ENCODE measurements around the gene SASH1.

SASH1 gene

DNA sequence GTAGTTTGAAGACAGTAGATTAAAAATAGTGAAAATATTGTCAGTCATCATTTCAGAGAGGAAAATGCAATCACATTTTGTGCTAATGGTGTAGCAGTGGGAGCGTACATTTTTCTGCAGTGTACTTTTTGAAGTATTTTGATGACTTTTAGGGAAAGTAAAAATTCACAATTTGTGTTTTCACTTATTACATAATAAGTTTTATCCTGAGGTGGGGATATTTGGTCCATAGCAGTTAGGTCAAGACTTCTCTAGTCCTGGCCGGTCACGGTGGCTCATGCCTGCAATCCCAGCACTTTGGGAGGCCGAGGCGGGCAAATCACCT, 122.3 kb downstream of the SASH1 start:
- ChIA-PET CTCF (interaction anchor here (0.7 to 1.1 kb wide), 2 partner anchors 285 to 580 kb away, joined by 4 read pairs; no protein-coding TSS in a partner anchor), POLR2A (no interaction called here)
- no peak for DNase-seq (ENCODE audit: extremely low spot score)

GRCh38 chr6:148465670-148466069, 123.0 kb downstream of the SASH1 start:
- DNase-seq (ENCODE audit: extremely low spot score), result no peak
- POLR2A ChIA-PET, result no interaction called here
- TF ChIP-seq SP1 (IDR thresholded peaks at IDR 0.05), result no peak
- TF ChIP-seq HDGF (IDR thresholded peaks at IDR 0.05; ENCODE audit: borderline replicate concordance), result no peak
- no peak for TF ChIP-seq FOXM1 (IDR thresholded peaks at IDR 0.05; ENCODE audit: borderline replicate concordance)
- no peak for TF ChIP-seq CTBP1 (IDR thresholded peaks at IDR 0.05; ENCODE audit: borderline replicate concordance)
- no peak for TF ChIP-seq FOXA1 (IDR thresholded peaks at IDR 0.05)
- TF ChIP-seq ELF4 (IDR thresholded peaks at IDR 0.05), result no peak
- TF ChIP-seq TARDBP (IDR thresholded peaks at IDR 0.05), result no peak
- TF ChIP-seq ZNF384 (IDR thresholded peaks at IDR 0.05), result no peak
- TF ChIP-seq NFRKB (IDR thresholded peaks at IDR 0.05), result no peak
- no peak for TF ChIP-seq BHLHE40 (IDR thresholded peaks at IDR 0.05; ENCODE audit: borderline replicate concordance)
- TF ChIP-seq L3MBTL2 (conservative IDR thresholded peaks at IDR 0.05), result no peak
- TF ChIP-seq ARNT (IDR thresholded peaks at IDR 0.05), result no peak
- TF ChIP-seq PKNOX1 (IDR thresholded peaks at IDR 0.05), result no peak
- TF ChIP-seq SUZ12 (IDR thresholded peaks at IDR 0.05), result no peak
- no peak for TF ChIP-seq FOXK2 (IDR thresholded peaks at IDR 0.05)
- TF ChIP-seq LEF1 (IDR thresholded peaks at IDR 0.05; ENCODE audit: borderline replicate concordance), result no peak
- CTCF ChIA-PET, result interaction anchor here (0.8 to 1.1 kb wide), 3 partner anchors 11 to 288 kb away, joined by 3 to 6 read pairs (median 4); no protein-coding TSS in a partner anchor

More for the DNA sequence above, 122.3 kb downstream of the SASH1 start:
- TF ChIP-seq ELF4 (IDR thresholded peaks at IDR 0.05) (no peak), PKNOX1 (IDR thresholded peaks at IDR 0.05) (no peak), LEF1 (IDR thresholded peaks at IDR 0.05; ENCODE audit: borderline replicate concordance) (no peak), CTBP1 (IDR thresholded peaks at IDR 0.05; ENCODE audit: borderline replicate concordance) (no peak), ARNT (IDR thresholded peaks at IDR 0.05) (no peak), FOXM1 (IDR thresholded peaks at IDR 0.05; ENCODE audit: borderline replicate concordance) (no peak), ZNF384 (IDR thresholded peaks at IDR 0.05) (no peak), FOXK2 (IDR thresholded peaks at IDR 0.05) (no peak), BHLHE40 (IDR thresholded peaks at IDR 0.05; ENCODE audit: borderline replicate concordance) (no peak), SUZ12 (IDR thresholded peaks at IDR 0.05) (no peak), L3MBTL2 (conservative IDR thresholded peaks at IDR 0.05) (no peak)

GRCh38 chr6:148466158-148466557, 123.5 kb downstream of the SASH1 start:
- TF ChIP-seq L3MBTL2 (conservative IDR thresholded peaks at IDR 0.05) (no peak), ARNT (IDR thresholded peaks at IDR 0.05) (no peak), FOXK2 (IDR thresholded peaks at IDR 0.05) (no peak), ELF4 (IDR thresholded peaks at IDR 0.05) (no peak), SUZ12 (IDR thresholded peaks at IDR 0.05) (no peak), SP1 (IDR thresholded peaks at IDR 0.05) (no peak), FOXA1 (IDR thresholded peaks at IDR 0.05) (no peak), BHLHE40 (IDR thresholded peaks at IDR 0.05; ENCODE audit: borderline replicate concordance) (no peak), FOXM1 (IDR thresholded peaks at IDR 0.05; ENCODE audit: borderline replicate concordance) (no peak), CTBP1 (IDR thresholded peaks at IDR 0.05; ENCODE audit: borderline replicate concordance) (no peak), PKNOX1 (IDR thresholded peaks at IDR 0.05) (no peak), HDGF (IDR thresholded peaks at IDR 0.05; ENCODE audit: borderline replicate concordance) (no peak), NFRKB (IDR thresholded peaks at IDR 0.05) (no peak), ZNF384 (IDR thresholded peaks at IDR 0.05) (no peak)
- no peak for DNase-seq (ENCODE audit: extremely low spot score)
- ChIA-PET POLR2A (no interaction called here), CTCF (interaction anchor here (0.8 to 1.1 kb wide), 3 partner anchors 11 to 289 kb away, joined by 3 to 6 read pairs (median 4); no protein-coding TSS in a partner anchor)

DNA sequence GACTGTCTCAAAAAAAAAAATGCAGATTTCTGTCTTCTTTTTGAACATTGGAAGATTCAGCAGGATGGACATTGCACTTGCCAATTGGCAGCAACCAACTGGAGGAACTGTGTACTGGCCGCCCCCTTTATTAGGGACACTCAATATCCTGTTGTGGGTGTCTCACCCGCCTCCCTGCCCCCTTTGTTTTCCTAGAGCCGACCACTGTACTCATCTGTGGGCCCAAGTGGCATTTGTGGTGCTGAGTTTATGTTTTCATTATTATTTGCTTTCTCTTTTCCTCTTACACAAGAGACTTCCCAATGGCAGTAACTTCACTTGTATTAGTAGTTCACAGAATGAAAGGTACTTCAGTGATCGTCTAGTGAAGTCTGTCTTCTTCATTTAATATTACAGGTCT, 125.3 kb downstream of the SASH1 start:
- CTCF ChIA-PET, result no interaction called here
- POLR2A ChIA-PET, result no interaction called here
- no peak for TF ChIP-seq TARDBP (IDR thresholded peaks at IDR 0.05)
- TF ChIP-seq FOXM1 (IDR thresholded peaks at IDR 0.05; ENCODE audit: borderline replicate concordance), result no peak
- TF ChIP-seq SP1 (IDR thresholded peaks at IDR 0.05), result no peak
- TF ChIP-seq ZNF384 (IDR thresholded peaks at IDR 0.05), result no peak
- TF ChIP-seq ELF4 (IDR thresholded peaks at IDR 0.05), result no peak
- TF ChIP-seq FOXK2 (IDR thresholded peaks at IDR 0.05), result no peak
- no peak for DNase-seq (ENCODE audit: extremely low spot score)

DNA sequence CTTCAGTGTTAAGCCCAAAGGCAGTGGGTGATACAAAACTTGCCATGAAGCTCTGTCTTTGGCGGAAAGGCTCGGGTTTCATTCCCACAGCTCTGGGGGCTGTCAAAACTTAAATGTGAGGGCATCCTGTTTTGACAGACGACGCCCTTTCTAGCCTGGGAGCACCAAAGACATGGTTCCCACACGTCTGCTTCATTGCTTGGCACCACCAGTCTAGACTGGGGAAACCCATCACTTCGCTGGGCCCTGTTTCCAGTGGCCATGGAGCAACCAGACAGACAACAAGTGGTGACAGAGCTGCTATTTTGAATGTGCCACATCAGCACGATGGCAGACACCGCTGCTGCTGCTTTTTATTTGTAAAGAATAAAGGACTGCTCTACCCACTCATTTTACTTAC, 127.5 kb downstream of the SASH1 start:
- no peak for DNase-seq (ENCODE audit: extremely low spot score)
- POLR2A ChIA-PET, result no interaction called here
- TF ChIP-seq ZNF384 (IDR thresholded peaks at IDR 0.05), result no peak
- no peak for TF ChIP-seq ARNT (IDR thresholded peaks at IDR 0.05)
- no peak for TF ChIP-seq SUZ12 (IDR thresholded peaks at IDR 0.05)
- no peak for TF ChIP-seq FOXK2 (IDR thresholded peaks at IDR 0.05)
- TF ChIP-seq FOXM1 (IDR thresholded peaks at IDR 0.05; ENCODE audit: borderline replicate concordance), result no peak
- no peak for TF ChIP-seq TARDBP (IDR thresholded peaks at IDR 0.05)
- TF ChIP-seq L3MBTL2 (conservative IDR thresholded peaks at IDR 0.05), result no peak
- TF ChIP-seq HDGF (IDR thresholded peaks at IDR 0.05; ENCODE audit: borderline replicate concordance), result no peak
- no peak for TF ChIP-seq FOXA1 (IDR thresholded peaks at IDR 0.05)
- TF ChIP-seq NFRKB (IDR thresholded peaks at IDR 0.05), result no peak
- no peak for TF ChIP-seq ELF4 (IDR thresholded peaks at IDR 0.05)
- TF ChIP-seq SP1 (IDR thresholded peaks at IDR 0.05), result no peak
- CTCF ChIA-PET, result interaction anchor here (1.0 kb wide), 1 partner anchor 293 kb away, joined by 3 read pairs; no protein-coding TSS in a partner anchor
